ENCODE results near the gene C18orf54. TPM values are rescaled to one million over a fixed set of nuclear protein-coding genes. Genes with fewer than 3 reads are reported as not detected.
"Not testable (repeated sequence)": the region's sequence is repeated elsewhere in the genome, so short reads cannot be mapped to it uniquely, and the experiment has no call there.

Gene C18orf54
- total RNA-seq, 4 donors from 2014 or later: 2.9 to 17.1 (median 3.9) TPM

GRCh38 chr18:54378057-54378456 is 20.4 kb downstream of the C18orf54 start:
- Histone ChIP-seq H3K9me3 (no peaks in the 10 kb centered on the region), H3K4me1 (no peaks in the 10 kb centered on the region), H3K36me3 (no peaks in the 10 kb centered on the region), H3K27ac (no peak overlapping the region), H3K27me3 (no peaks in the 10 kb centered on the region), H3K4me3 (no peak overlapping the region)
- DNase-seq: no peak
- intact Hi-C loops (cut with DNase I; ENCODE audit: low total_unique reads): no loop called here
- TF ChIP-seq CTCF (IDR thresholded peaks at IDR 0.05) (no peak), POLR2A (IDR thresholded peaks at IDR 0.05) (no peak)

DNA sequence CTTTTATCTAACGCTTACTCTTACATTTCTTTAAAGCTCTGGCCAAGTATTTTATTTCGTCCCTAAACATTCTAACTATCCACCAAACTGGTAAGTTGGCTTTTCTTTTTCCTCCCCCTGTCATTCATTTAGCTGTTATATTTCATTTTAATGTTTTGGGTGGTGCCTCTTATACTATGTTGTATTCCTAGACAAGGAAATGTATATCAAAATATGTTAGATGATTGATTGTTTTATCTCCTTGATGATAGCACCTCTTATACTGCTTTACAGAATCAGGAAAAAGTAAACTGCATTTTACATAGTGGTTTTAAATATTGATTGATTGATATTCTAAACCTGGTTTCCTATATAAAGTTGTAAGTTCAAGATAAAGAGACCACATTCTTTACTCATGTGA is 23.9 kb downstream of the C18orf54 start:
- DNase-seq: no peak
- intact Hi-C loops (cut with DNase I; ENCODE audit: low total_unique reads): no loop called here
- no peak overlapping the region for H3K4me3 ChIP-seq

GRCh38 chr18:54382076-54382475 is 24.4 kb downstream of the C18orf54 start:
- intact Hi-C loops (cut with DNase I; ENCODE audit: low total_unique reads): no loop called here
- no peaks in the 10 kb centered on the region for H3K9me3 ChIP-seq
- no peak overlapping the region for H3K27ac ChIP-seq
- no peaks in the 10 kb centered on the region for H3K27me3 ChIP-seq
- H3K4me3 ChIP-seq: no peak overlapping the region
- no peaks in the 10 kb centered on the region for H3K36me3 ChIP-seq
- H3K4me1 ChIP-seq: no peaks in the 10 kb centered on the region
- no peak for TF ChIP-seq POLR2A (IDR thresholded peaks at IDR 0.05)
- no peak for TF ChIP-seq CTCF (IDR thresholded peaks at IDR 0.05)
- DNase-seq: no peak

More for the DNA sequence above, 23.9 kb downstream of the C18orf54 start:
- no peaks in the 10 kb centered on the region for H3K4me1 ChIP-seq
- no peak for TF ChIP-seq POLR2A (IDR thresholded peaks at IDR 0.05)
- TF ChIP-seq CTCF (IDR thresholded peaks at IDR 0.05): no peak
- no peaks in the 10 kb centered on the region for H3K9me3 ChIP-seq
- H3K27ac ChIP-seq: no peak overlapping the region
- H3K27me3 ChIP-seq: no peaks in the 10 kb centered on the region
- H3K36me3 ChIP-seq: no peaks in the 10 kb centered on the region

GRCh38 chr18:54382733-54383252 is 25.1 kb downstream of the C18orf54 start:
- Histone ChIP-seq H3K9me3 (no peaks in the 10 kb centered on the region), H3K4me3 (no peak overlapping the region), H3K27me3 (no peaks in the 10 kb centered on the region), H3K27ac (no peak overlapping the region), H3K4me1 (no peaks in the 10 kb centered on the region), H3K36me3 (no peaks in the 10 kb centered on the region)
- TF ChIP-seq POLR2A (IDR thresholded peaks at IDR 0.05) (no peak), CTCF (IDR thresholded peaks at IDR 0.05) (no peak)
- intact Hi-C loops (cut with DNase I; ENCODE audit: low total_unique reads): no loop called here
- no peak for DNase-seq

GRCh38 chr18:54386043-54386442 is 28.3 kb downstream of the C18orf54 start:
- no peak overlapping the region for H3K27ac ChIP-seq
- no peaks in the 10 kb centered on the region for H3K27me3 ChIP-seq
- intact Hi-C loops (cut with DNase I; ENCODE audit: low total_unique reads): no loop called here
- H3K36me3 ChIP-seq: no peaks in the 10 kb centered on the region
- no peaks in the 10 kb centered on the region for H3K4me1 ChIP-seq
- H3K9me3 ChIP-seq: no peaks in the 10 kb centered on the region
- no peak for DNase-seq
- TF ChIP-seq POLR2A (IDR thresholded peaks at IDR 0.05): no peak
- TF ChIP-seq CTCF (IDR thresholded peaks at IDR 0.05): no peak
- H3K4me3 ChIP-seq: no peak overlapping the region

DNA sequence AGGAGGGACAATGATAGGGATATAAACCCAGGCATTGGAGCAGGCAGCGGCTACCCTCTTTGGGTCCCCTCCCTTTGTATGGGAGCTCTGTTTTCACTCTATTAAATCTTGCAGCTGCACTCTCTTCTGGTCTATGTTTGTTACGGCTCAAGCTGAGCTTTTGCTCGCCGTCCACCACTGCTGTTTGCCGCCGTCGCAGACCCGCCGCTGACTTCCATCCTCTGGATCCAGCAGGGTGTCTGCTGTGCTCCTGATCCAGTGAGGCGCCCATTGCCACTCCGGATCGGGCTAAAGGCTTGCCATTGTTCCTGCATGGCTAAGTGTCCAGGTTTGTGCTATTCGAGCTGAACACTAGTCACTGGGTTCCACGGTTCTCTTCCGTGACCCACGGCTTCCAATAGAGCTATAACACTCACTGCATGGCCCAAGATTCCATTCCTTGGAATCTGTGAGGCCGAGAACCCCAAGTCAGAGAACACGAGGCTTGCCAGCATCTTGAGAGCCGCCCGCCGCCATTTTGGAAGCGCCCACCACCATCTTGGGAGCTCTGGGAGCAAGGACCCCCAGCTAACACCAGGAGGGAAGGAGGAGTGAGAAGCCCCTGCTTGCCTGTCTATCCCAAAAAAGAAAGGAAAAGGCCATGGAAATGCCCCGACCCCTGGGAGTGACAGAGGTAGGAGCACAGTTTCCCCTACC is 29.2 kb downstream of the C18orf54 start:
- H3K4me3 ChIP-seq, H3K4me1 ChIP-seq, DNase-seq: not testable (repeated sequence)

More for the DNA sequence above, 29.2 kb downstream of the C18orf54 start:
- intact Hi-C loops (cut with DNase I; ENCODE audit: low total_unique reads); H3K9me3 ChIP-seq; H3K36me3 ChIP-seq; H3K27ac ChIP-seq; H3K27me3 ChIP-seq: not testable (repeated sequence)

Measured in uterus (tissue), 4 donors.